Left lung (tissue), 10 donors: ENCODE measurements around the gene FAM240A. TPM values are rescaled to one million over a fixed set of nuclear protein-coding genes. Genes with fewer than 3 reads are reported as not detected.

Experiments
- ATAC-seq: fragments of 200-7000 bp; cut with Tn5 transposase; one replicate; pipeline ENCODE4 v1.9.1; 2020; ENCODE audit warnings: moderate library complexity
- DNase-seq, 4 donors: peaks; one replicate each; pipeline ENCODE4 v3.0.0-alpha.2; 2013 to 2020
- H3K27ac ChIP-seq, 2 donors: fragments of 200-600 bp; sonication (generic) in 1 of 2; one replicate each; pipeline versions ENCODE4 v1.5.0 to v1.8.0; 2020 to 2021
- H3K27me3 ChIP-seq, 2 donors: fragments of 200-600 bp; sonication (generic) in 1 of 2; one replicate each; pipeline versions ENCODE4 v1.5.0 to v1.8.0; 2020 to 2021
- H3K36me3 ChIP-seq, 2 donors: fragments of 200-600 bp; sonication (generic) in 1 of 2; one replicate each; pipeline versions ENCODE4 v1.5.0 to v1.8.0; 2020 to 2021
- H3K4me1 ChIP-seq, 2 donors: fragments of 200-600 bp; one replicate each; pipeline ENCODE4 v1.8.0; 2021
- H3K4me3 ChIP-seq, 2 donors: fragments of 200-600 bp; sonication (generic) in 1 of 2; one replicate each; pipeline versions ENCODE4 v1.5.0 to v1.8.0; 2020 to 2021; ENCODE audit warnings: mild to moderate bottlenecking in 1 of 2
- H3K9me3 ChIP-seq, 2 donors: fragments of 200-600 bp; sonication (generic) in 1 of 2; one replicate each; pipeline versions ENCODE4 v1.5.0 to v1.8.0; 2020 to 2021
- intact Hi-C, 2 donors: fragments of 100-400 bp; cut with DNase I; formaldehyde crosslinking; loops; one replicate each; pipeline versions ENCODE4 v1.11.2 to v1.14.2; 2022
- polyA plus RNA-seq, 6 donors: library from polyadenylated mRNA; unstranded; fragments of 120-200 nt; gene quantifications; one replicate each; pipeline ENCODE4 v1.2.1, GENCODE V29; 2013; ENCODE audit not compliant: insufficient read length in 6 of 6
- total RNA-seq, 2 donors: library from RNA; stranded (reverse); fragmentation: NEBNext Ultra II Directional; extraction: Animal tissue kit (Norgen Biotek cat#: 25700); gene quantifications; one replicate each; pipeline ENCODE4 v1.2.1, GENCODE V29; 2021
- TF ChIP-seq, protein P1 (sequence below), 2 donors: fragments of 200-600 bp; sonication (generic) in 1 of 2; IDR thresholded peaks; one replicate each; pipeline versions ENCODE4 v1.5.0 to v1.8.0; 2021; ENCODE audit warnings: antibody characterized with exemption in 2 of 2
- donor health status: DM: no; HTN: yes; CAD: no.
- donor health status: DM: no; HTN: no; CAD: no.

The FAM240A gene
- total and polyA plus RNA-seq, 8 donors = not detected

DNA sequence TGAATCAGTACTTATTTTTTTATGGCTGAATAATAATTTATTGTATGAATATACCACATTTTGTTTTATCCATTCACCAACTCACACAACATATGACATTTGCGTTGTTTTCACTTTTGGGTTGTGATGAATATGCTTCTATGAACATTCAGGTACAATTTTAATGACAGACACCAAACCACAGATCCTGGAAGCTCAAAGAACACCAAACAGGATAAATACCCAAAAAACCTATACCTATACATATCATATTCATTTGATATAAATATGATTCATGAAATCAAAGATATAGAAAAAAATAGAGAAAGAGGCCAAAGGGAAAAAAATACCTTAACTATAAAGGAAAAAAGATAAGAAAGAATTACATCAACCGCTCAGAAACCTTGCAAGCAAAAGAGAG, 35.8 kb downstream of the FAM240A start:
- Histone ChIP-seq H3K36me3 (no peaks in the 10 kb centered on the region), H3K4me1 (no peaks in the 10 kb centered on the region), H3K9me3 (peaks cover 5 to 11% of the 10 kb centered on the region in 2 donors), H3K27me3 (no peaks in the 10 kb centered on the region), H3K27ac (no peak overlapping the region), H3K4me3 (no peak overlapping the region)
- intact Hi-C loops = no loop called here
- no peak for ATAC-seq
- no peak for DNase-seq
- TF ChIP-seq, protein P1, sequence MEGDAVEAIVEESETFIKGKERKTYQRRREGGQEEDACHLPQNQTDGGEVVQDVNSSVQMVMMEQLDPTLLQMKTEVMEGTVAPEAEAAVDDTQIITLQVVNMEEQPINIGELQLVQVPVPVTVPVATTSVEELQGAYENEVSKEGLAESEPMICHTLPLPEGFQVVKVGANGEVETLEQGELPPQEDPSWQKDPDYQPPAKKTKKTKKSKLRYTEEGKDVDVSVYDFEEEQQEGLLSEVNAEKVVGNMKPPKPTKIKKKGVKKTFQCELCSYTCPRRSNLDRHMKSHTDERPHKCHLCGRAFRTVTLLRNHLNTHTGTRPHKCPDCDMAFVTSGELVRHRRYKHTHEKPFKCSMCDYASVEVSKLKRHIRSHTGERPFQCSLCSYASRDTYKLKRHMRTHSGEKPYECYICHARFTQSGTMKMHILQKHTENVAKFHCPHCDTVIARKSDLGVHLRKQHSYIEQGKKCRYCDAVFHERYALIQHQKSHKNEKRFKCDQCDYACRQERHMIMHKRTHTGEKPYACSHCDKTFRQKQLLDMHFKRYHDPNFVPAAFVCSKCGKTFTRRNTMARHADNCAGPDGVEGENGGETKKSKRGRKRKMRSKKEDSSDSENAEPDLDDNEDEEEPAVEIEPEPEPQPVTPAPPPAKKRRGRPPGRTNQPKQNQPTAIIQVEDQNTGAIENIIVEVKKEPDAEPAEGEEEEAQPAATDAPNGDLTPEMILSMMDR (IDR thresholded peaks at IDR 0.05) = no peak

- TF ChIP-seq, protein P1 (IDR thresholded peaks at IDR 0.05) = no peak
- no peaks in the 10 kb centered on the region for H3K4me1 ChIP-seq
- ATAC-seq = no peak
- H3K4me3 ChIP-seq = no peak overlapping the region
- H3K36me3 ChIP-seq = no peaks in the 10 kb centered on the region
- H3K27me3 ChIP-seq = no peaks in the 10 kb centered on the region
- H3K27ac ChIP-seq = no peak overlapping the region
- peaks cover 5 to 11% of the 10 kb centered on the region in 2 donors for H3K9me3 ChIP-seq
- intact Hi-C loops = no loop called here
- DNase-seq = no peak
Observed at GRCh38 chr3:46649436-46649835, 37.1 kb downstream of the FAM240A start.

GRCh38 chr3:46651084-46651483, 38.8 kb downstream of the FAM240A start:
- Histone ChIP-seq H3K36me3 (no peaks in the 10 kb centered on the region), H3K4me1 (no peaks in the 10 kb centered on the region), H3K27ac (no peak overlapping the region), H3K4me3 (no peak overlapping the region), H3K27me3 (no peaks in the 10 kb centered on the region), H3K9me3 (peaks cover 5 to 11% of the 10 kb centered on the region in 2 donors)
- no peak for ATAC-seq
- DNase-seq = no peak
- intact Hi-C loops = no loop called here
- TF ChIP-seq, protein P1 (IDR thresholded peaks at IDR 0.05) = no peak

GRCh38 chr3:46655271-46655670, 42.9 kb downstream of the FAM240A start:
- H3K4me3 ChIP-seq = no peak overlapping the region
- no peaks in the 10 kb centered on the region for H3K27me3 ChIP-seq
- peaks cover 5 to 11% of the 10 kb centered on the region in 2 donors for H3K9me3 ChIP-seq
- no peaks in the 10 kb centered on the region for H3K4me1 ChIP-seq
- no peak for DNase-seq
- intact Hi-C loops = no loop called here
- H3K36me3 ChIP-seq = no peaks in the 10 kb centered on the region
- ATAC-seq = no peak
- no peak overlapping the region for H3K27ac ChIP-seq
- TF ChIP-seq, protein P1 (IDR thresholded peaks at IDR 0.05) = no peak

DNA sequence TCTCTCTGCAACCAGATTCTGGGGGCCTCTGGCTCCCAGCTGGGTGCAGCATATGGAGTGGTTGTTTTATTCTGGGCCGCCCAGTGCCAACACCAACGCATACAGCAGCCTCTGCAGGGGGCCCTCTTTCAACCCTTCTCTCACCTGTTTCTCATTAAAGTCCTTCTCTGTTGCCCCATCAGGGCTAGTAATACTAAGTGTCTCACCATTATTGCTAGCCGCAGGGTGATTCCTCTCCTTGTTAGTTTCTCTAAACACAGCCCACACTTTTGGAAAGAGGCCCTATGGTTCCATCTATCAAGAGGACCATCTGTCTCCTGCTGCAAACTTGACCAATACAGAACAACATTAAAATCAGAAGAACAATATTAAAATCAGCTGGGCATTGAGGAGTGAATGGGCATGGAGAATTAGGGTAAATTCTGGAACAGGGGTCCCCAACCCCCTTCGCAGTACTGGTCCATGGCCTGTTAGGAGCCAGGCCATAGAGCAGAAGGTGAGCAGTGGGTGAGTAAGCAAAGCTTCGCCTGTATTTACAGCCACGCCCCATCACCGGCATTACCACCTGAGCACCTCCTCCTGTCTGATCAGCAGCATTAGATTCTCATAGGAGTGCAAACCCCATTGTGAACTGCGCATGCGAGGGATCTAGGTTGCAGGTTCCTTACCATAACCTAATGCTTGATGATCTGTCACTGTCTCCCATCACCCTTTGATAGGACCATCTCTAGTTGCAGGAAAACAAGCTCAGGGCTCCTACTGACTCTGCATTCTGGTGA, 44.6 kb downstream of the FAM240A start:
- intact Hi-C loops = no loop called here
- Histone ChIP-seq H3K36me3 (no peaks in the 10 kb centered on the region), H3K4me3 (no peak overlapping the region), H3K27ac (no peak overlapping the region), H3K4me1 (no peaks in the 10 kb centered on the region), H3K27me3 (no peaks in the 10 kb centered on the region), H3K9me3 (peaks cover 3 to 7% of the 10 kb centered on the region in 2 donors)
- DNase-seq = no peak
- no peak for ATAC-seq
- TF ChIP-seq, protein P1 (IDR thresholded peaks at IDR 0.05) = no peak
